ENCODE data around the gene FBXO10. TPM values are rescaled to one million over a fixed set of nuclear protein-coding genes. Genes with fewer than 3 reads are reported as not detected.

Gene FBXO10
- total RNA-seq, 1 donor from 2014 or later, result 18.5 TPM

GRCh38 chr9:37495571-37495970 is 80.6 kb downstream of the FBXO10 start:
- peaks cover 27% of the 10 kb centered on the region for H3K36me3 Mint-ChIP-seq

GRCh38 chr9:37491939-37492338 is 84.2 kb downstream of the FBXO10 start:
- Mint-ChIP-seq H3K36me3 (peaks cover 30% of the 10 kb centered on the region), H3K9me3 (no peaks in the 10 kb centered on the region), H3K4me1 (ENCODE audit: unreplicated experiment) (peaks cover 5% of the 10 kb centered on the region), H3K4me3 (no peak overlapping the region), H3K27ac (no peak overlapping the region), H3K27me3 (no peaks in the 10 kb centered on the region)
- TF ChIP-seq CTCF (conservative IDR thresholded peaks at IDR 0.05), result no peak
- DNase-seq (ENCODE audit: extremely low spot score, unreplicated experiment), result no peak

More at GRCh38 chr9:37495571-37495970, 80.6 kb downstream of the FBXO10 start:
- Mint-ChIP-seq H3K27me3 (no peaks in the 10 kb centered on the region), H3K9me3 (no peaks in the 10 kb centered on the region), H3K4me3 (no peak overlapping the region), H3K27ac (no peak overlapping the region), H3K4me1 (ENCODE audit: unreplicated experiment) (no peaks in the 10 kb centered on the region)
- DNase-seq (ENCODE audit: extremely low spot score, unreplicated experiment), result no peak
- no peak for TF ChIP-seq CTCF (conservative IDR thresholded peaks at IDR 0.05)

DNA sequence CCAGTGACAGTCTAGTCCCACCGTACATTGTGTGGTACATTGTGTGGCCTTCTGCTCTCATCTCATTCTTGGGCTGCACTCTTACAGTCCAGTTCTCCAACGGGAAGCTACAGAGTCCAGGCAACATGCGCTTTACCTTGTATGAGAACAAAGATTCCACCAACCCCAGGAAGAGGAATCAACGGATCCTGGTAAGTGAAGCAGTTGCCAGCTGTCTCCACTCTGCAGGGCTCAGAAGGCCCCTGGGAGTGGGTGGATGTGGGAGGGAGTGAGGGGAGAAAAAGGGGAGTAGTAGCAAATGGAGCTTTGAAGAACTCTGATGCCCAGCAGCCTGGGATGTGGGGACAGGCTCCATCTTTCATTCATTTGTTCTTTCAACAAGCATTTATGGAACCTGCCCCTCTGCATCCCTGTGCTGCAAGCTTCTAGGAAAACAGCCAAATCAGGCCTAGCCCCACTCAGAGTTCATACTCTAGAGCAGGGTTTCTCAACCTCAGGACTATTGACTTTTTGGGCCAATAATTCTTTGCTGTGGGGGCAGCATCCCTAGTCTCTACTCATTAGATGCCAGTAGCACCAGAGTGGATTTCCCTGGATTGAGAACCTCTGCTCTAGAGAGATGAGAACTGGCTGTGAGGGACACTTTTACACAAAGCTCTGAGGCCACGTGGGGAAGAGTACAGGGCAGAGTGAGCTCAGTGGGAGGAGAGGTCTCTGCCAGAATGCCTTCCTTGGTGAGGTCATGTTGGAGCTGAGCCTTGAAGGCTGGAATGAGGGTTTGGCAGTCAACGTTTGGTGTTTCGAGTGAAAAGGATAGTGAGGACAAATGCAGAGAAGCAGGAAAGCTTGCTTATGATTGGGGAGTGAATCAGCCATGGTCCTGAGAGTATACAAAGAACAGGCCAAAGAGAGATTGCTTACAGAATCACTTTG is 89.3 kb downstream of the FBXO10 start:
- Mint-ChIP-seq H3K9me3 (no peaks in the 10 kb centered on the region), H3K4me3 (peak overlapping the region; percentile 97), H3K36me3 (peaks cover 12% of the 10 kb centered on the region), H3K27me3 (no peaks in the 10 kb centered on the region), H3K27ac (peak overlapping the region; percentile 92), H3K4me1 (ENCODE audit: unreplicated experiment) (peaks cover 22% of the 10 kb centered on the region)
- DNase-seq (ENCODE audit: extremely low spot score, unreplicated experiment), result peak; percentile 24
- no peak for TF ChIP-seq CTCF (conservative IDR thresholded peaks at IDR 0.05)

DNA sequence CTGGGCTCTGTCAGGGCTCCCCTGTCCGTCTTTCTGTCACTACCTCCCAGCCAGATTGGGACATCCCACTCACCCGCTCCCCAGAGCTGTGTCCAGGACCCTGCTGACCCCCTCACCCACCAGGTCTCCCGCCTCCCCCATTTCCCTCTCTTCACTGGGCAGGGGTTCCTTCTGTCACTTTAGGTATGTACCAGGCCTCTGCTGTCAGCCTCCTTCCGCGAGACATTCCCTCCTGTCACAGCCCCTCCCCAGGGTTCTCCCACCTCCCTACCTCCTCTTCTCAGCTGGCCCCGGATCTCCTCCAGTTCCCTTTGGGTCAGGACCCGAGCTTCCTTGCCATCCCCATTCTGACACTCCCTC is 89.9 kb downstream of the FBXO10 start:
- Mint-ChIP-seq H3K27me3 (no peaks in the 10 kb centered on the region), H3K4me3 (peak overlapping the region; percentile 97)

More for the DNA sequence above, 89.9 kb downstream of the FBXO10 start:
- no peak for TF ChIP-seq CTCF (conservative IDR thresholded peaks at IDR 0.05)
- H3K36me3 Mint-ChIP-seq, result peaks cover 9% of the 10 kb centered on the region
- DNase-seq (ENCODE audit: extremely low spot score, unreplicated experiment), result no peak
- peak overlapping the region; percentile 92 for H3K27ac Mint-ChIP-seq
- peaks cover 22% of the 10 kb centered on the region for H3K4me1 Mint-ChIP-seq (ENCODE audit: unreplicated experiment)
- no peaks in the 10 kb centered on the region for H3K9me3 Mint-ChIP-seq
